Neural progenitor cell (in vitro differentiated cells): Measurements from ENCODE around the gene MTHFR. TPM values are rescaled to one million over a fixed set of nuclear protein-coding genes. Genes with fewer than 3 reads are reported as not detected.

Source experiments
- DNase-seq: peaks from one replicate; pipeline ENCODE4 v3.0.0-alpha.2; 2016; ENCODE audit warnings: low spot score
- H2AFZ ChIP-seq: fragments of 200-600 bp; sonication (generic); replicated peaks from 2 replicates; pipeline ENCODE4 v1.6.1; 2016; ENCODE audit warnings: antibody characterized with exemption
- H3F3A ChIP-seq: fragments of 200-600 bp; sonication (generic); 2 replicates; pipeline ENCODE4 v1.6.1; 2016; ENCODE audit warnings: antibody characterized with exemption, low read depth
- H3K27ac ChIP-seq: fragments of 200-600 bp; sonication (generic); 2 replicates; pipeline ENCODE4 v1.5.1; 2016; ENCODE audit warnings: mild to moderate bottlenecking
- H3K27me3 ChIP-seq: fragments of 200-600 bp; sonication (generic); 2 replicates; pipeline ENCODE4 v1.6.1; 2016; ENCODE audit warnings: mild to moderate bottlenecking, moderate library complexity
- H3K36me3 ChIP-seq: fragments of 200-600 bp; sonication (generic); 2 replicates; pipeline ENCODE4 v1.5.1; 2016
- H3K4me1 ChIP-seq: fragments of 200-600 bp; sonication (generic); 2 replicates; pipeline ENCODE4 v1.6.1; 2016; ENCODE audit warnings: mixed run types
- H3K4me2 ChIP-seq: fragments of 200-600 bp; sonication (generic); 2 replicates; pipeline ENCODE4 v1.6.1; 2016
- H3K4me3 ChIP-seq: fragments of 200-600 bp; sonication (generic); 2 replicates; pipeline ENCODE4 v1.5.1; 2016
- H3K79me2 ChIP-seq: fragments of 200-600 bp; sonication (generic); 2 replicates; pipeline ENCODE4 v1.6.1; 2016; ENCODE audit warnings: low read depth
- H3K9ac ChIP-seq: fragments of 200-600 bp; sonication (generic); 2 replicates; pipeline ENCODE4 v1.6.1; 2016
- H3K9me3 ChIP-seq: fragments of 200-600 bp; sonication (generic); 2 replicates; pipeline ENCODE4 v1.5.1; 2016; ENCODE audit warnings: low read depth
- H4K20me1 ChIP-seq: fragments of 200-600 bp; sonication (generic); 2 replicates; pipeline ENCODE4 v1.6.1; 2016; ENCODE audit warnings: low read depth
- H3K27ac Mint-ChIP-seq: 3 replicates; pipeline ENCODE4 v1.8.0; 2021; ENCODE audit warnings: mixed read lengths
- H3K27me3 Mint-ChIP-seq: 2 replicates; pipeline ENCODE4 v1.8.0; 2022; ENCODE audit warnings: low read depth, mild to moderate bottlenecking, inconsistent platforms, moderate library complexity, mixed read lengths; ENCODE audit not compliant: insufficient read depth
- H3K36me3 Mint-ChIP-seq: 3 replicates; pipeline ENCODE4 v1.8.0; 2021; ENCODE audit warnings: mixed read lengths
- H3K4me1 Mint-ChIP-seq: 3 replicates; pipeline ENCODE4 v1.8.0; 2021; ENCODE audit warnings: mixed read lengths
- H3K4me3 Mint-ChIP-seq: 3 replicates; pipeline ENCODE4 v1.8.0; 2021; ENCODE audit warnings: mild to moderate bottlenecking, moderate library complexity, mixed read lengths
- H3K9me3 Mint-ChIP-seq: 3 replicates; pipeline ENCODE4 v1.8.0; 2020; ENCODE audit warnings: mixed read lengths
- EZH2 ChIP-seq: fragments of 200-600 bp; sonication (generic); IDR thresholded peaks from 2 replicates; pipeline ENCODE4 v1.6.1; 2017; ENCODE audit warnings: antibody characterized with exemption, mild to moderate bottlenecking, moderate library complexity
- EZH2phosphoT487 ChIP-seq: fragments of 200-600 bp; sonication (generic); IDR thresholded peaks from 2 replicates; pipeline ENCODE4 v1.6.1; 2017; ENCODE audit warnings: antibody characterized with exemption
- total RNA-seq: library from RNA; depleted of rRNA; stranded (reverse); fragments of >200 nt; gene quantifications from 2 replicates; pipeline ENCODE4 v1.2.3, GENCODE V29; 2015; ENCODE audit warnings: low replicate concordance
- TF ChIP-seq, protein P1 (sequence below): fragments of 200-600 bp; sonication (generic); IDR thresholded peaks from 2 replicates; pipeline ENCODE4 v1.5.1; 2017; ENCODE audit warnings: antibody characterized with exemption, mild to moderate bottlenecking

Gene MTHFR
- total RNA-seq, 1 donor from 2014 or later = 7.0 TPM

- Histone ChIP-seq H3K36me3 (no peaks in the 10 kb centered on the region), H3K9me3 (no peaks in the 10 kb centered on the region), H3F3A (no peaks in the 10 kb centered on the region), H3K4me1 (no peaks in the 10 kb centered on the region), H3K79me2 (no peaks in the 10 kb centered on the region), H3K9ac (no peak overlapping the region), H2AFZ (no peak overlapping the region), H3K4me3 (no peak overlapping the region), H3K4me2 (no peak overlapping the region), H4K20me1 (no peaks in the 10 kb centered on the region), H3K27ac (no peak overlapping the region), H3K27me3 (no peaks in the 10 kb centered on the region)
- DNase-seq = no peak
- H3K4me3 Mint-ChIP-seq = no peak overlapping the region
- H3K27ac Mint-ChIP-seq = no peak overlapping the region
- no peaks in the 10 kb centered on the region for H3K4me1 Mint-ChIP-seq
- H3K36me3 Mint-ChIP-seq = peaks cover 26% of the 10 kb centered on the region
- H3K9me3 Mint-ChIP-seq = no peaks in the 10 kb centered on the region
- TF ChIP-seq EZH2 (no peak), EZH2phosphoT487 (no peak)
- TF ChIP-seq, protein P1, sequence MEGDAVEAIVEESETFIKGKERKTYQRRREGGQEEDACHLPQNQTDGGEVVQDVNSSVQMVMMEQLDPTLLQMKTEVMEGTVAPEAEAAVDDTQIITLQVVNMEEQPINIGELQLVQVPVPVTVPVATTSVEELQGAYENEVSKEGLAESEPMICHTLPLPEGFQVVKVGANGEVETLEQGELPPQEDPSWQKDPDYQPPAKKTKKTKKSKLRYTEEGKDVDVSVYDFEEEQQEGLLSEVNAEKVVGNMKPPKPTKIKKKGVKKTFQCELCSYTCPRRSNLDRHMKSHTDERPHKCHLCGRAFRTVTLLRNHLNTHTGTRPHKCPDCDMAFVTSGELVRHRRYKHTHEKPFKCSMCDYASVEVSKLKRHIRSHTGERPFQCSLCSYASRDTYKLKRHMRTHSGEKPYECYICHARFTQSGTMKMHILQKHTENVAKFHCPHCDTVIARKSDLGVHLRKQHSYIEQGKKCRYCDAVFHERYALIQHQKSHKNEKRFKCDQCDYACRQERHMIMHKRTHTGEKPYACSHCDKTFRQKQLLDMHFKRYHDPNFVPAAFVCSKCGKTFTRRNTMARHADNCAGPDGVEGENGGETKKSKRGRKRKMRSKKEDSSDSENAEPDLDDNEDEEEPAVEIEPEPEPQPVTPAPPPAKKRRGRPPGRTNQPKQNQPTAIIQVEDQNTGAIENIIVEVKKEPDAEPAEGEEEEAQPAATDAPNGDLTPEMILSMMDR = no peak
- peaks cover 2% of the 10 kb centered on the region for H3K27me3 Mint-ChIP-seq
These were observed 26.4 kb upstream of the MTHFR start for GRCh38 chr1:11831945-11832725.

- Histone ChIP-seq H3F3A (no peaks in the 10 kb centered on the region), H4K20me1 (no peaks in the 10 kb centered on the region), H2AFZ (no peak overlapping the region), H3K27ac (no peak overlapping the region), H3K9me3 (no peaks in the 10 kb centered on the region), H3K9ac (no peak overlapping the region), H3K4me1 (no peaks in the 10 kb centered on the region), H3K4me2 (no peak overlapping the region), H3K27me3 (no peaks in the 10 kb centered on the region), H3K4me3 (no peak overlapping the region), H3K79me2 (no peaks in the 10 kb centered on the region), H3K36me3 (no peaks in the 10 kb centered on the region)
- no peak for DNase-seq
- Mint-ChIP-seq H3K36me3 (peaks cover 21% of the 10 kb centered on the region), H3K27ac (no peak overlapping the region), H3K4me3 (no peak overlapping the region), H3K9me3 (no peaks in the 10 kb centered on the region), H3K4me1 (no peaks in the 10 kb centered on the region), H3K27me3 (peaks cover 2% of the 10 kb centered on the region)
- TF ChIP-seq EZH2 (no peak), EZH2phosphoT487 (no peak)
- TF ChIP-seq, protein P1 = no peak
These were observed 22.7 kb upstream of the MTHFR start for GRCh38 chr1:11828511-11828910.

DNA sequence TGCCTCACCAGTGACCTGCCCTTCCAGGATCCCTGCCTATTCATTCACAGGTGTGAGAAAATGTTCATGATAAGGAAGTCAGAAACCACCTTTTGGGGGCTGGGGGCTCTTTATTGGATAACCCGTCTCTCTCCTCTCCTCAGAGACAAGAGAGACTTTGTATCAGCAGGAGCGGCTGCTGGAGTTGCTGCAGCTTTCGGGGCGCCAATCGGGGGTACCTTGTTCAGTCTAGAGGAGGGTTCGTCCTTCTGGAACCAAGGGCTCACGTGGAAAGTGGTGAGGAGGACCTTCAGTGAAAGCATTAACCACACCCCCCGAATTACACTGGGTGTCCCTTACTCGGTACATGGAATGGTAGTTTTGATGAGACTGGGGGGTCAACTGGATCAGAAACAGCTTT is 21.2 kb upstream of the MTHFR start:
- no peak overlapping the region for H3K4me2 ChIP-seq
- H3K4me1 ChIP-seq = no peaks in the 10 kb centered on the region
- Mint-ChIP-seq H3K4me3 (no peak overlapping the region), H3K36me3 (peaks cover 22% of the 10 kb centered on the region), H3K4me1 (no peaks in the 10 kb centered on the region), H3K9me3 (no peaks in the 10 kb centered on the region), H3K27me3 (peaks cover 2% of the 10 kb centered on the region), H3K27ac (no peak overlapping the region)
- no peak overlapping the region for H2AFZ ChIP-seq
- H3K9me3 ChIP-seq = no peaks in the 10 kb centered on the region
- TF ChIP-seq EZH2 = no peak
- TF ChIP-seq, protein P1 = no peak
- no peak overlapping the region for H3K27ac ChIP-seq
- no peaks in the 10 kb centered on the region for H4K20me1 ChIP-seq
- no peak overlapping the region for H3K9ac ChIP-seq
- no peaks in the 10 kb centered on the region for H3K79me2 ChIP-seq
- H3K4me3 ChIP-seq = no peak overlapping the region
- no peak for DNase-seq
- no peaks in the 10 kb centered on the region for H3F3A ChIP-seq
- no peaks in the 10 kb centered on the region for H3K36me3 ChIP-seq
- no peaks in the 10 kb centered on the region for H3K27me3 ChIP-seq
